SJSA1 (cell line): Measurements from ENCODE around the gene SUMO4. TPM values are rescaled to one million over a fixed set of nuclear protein-coding genes. Genes with fewer than 3 reads are reported as not detected.
A peak's percentile ranks its signal among the peaks of the same experiment; 100 is the strongest.

ENCODE experiments used
- DNase-seq, 2 experiments: peaks; one replicate each; pipeline ENCODE4 v3.0.0-alpha.2; 2015 to 2020; ENCODE audit warnings: low spot score in 2 of 2, low read depth in 1 of 2
- H3K27ac ChIP-seq: fragments of 250-450 bp; sonication (Bioruptor Pico); 2 replicates; pipeline ENCODE4 v1.5.1; 2020; ENCODE audit warnings: mild to moderate bottlenecking, moderate library complexity
- H3K27me3 ChIP-seq: fragments of 250-450 bp; sonication (Bioruptor Pico); replicated peaks from 2 replicates; pipeline ENCODE4 v1.5.1; 2020; ENCODE audit warnings: mild to moderate bottlenecking, moderate library complexity
- H3K36me3 ChIP-seq: fragments of 250-450 bp; sonication (Bioruptor Pico); 2 replicates; pipeline ENCODE4 v1.5.1; 2020; ENCODE audit warnings: mild to moderate bottlenecking
- H3K4me1 ChIP-seq: fragments of 250-450 bp; sonication (Bioruptor Pico); replicated peaks from 2 replicates; pipeline ENCODE4 v1.6.1; 2021; ENCODE audit warnings: mild to moderate bottlenecking
- H3K4me3 ChIP-seq: fragments of 250-450 bp; sonication (Bioruptor Pico); 2 replicates; pipeline ENCODE4 v1.5.1; 2020; ENCODE audit warnings: mild to moderate bottlenecking
- H3K9me3 ChIP-seq: fragments of 250-450 bp; sonication (Bioruptor Pico); replicated peaks from 2 replicates; pipeline ENCODE4 v1.5.1; 2020; ENCODE audit warnings: mild to moderate bottlenecking
- total RNA-seq: library from RNA; depleted of rRNA; stranded (reverse); fragments of >200 nt; shearing (Covaris generic); gene quantifications from 2 replicates; pipeline ENCODE4 v1.2.3, GENCODE V29; 2014

Gene SUMO4
- total RNA-seq, 1 experiment from 2014 or later: 1.8 TPM

- H3K36me3 ChIP-seq: peaks cover 42% of the 10 kb centered on the region
- no peaks in the 10 kb centered on the region for H3K27me3 ChIP-seq
- H3K9me3 ChIP-seq: no peaks in the 10 kb centered on the region
- H3K4me3 ChIP-seq: no peak overlapping the region
- no peak overlapping the region for H3K27ac ChIP-seq
- H3K4me1 ChIP-seq: no peaks in the 10 kb centered on the region
- DNase-seq: no peak
Measured at GRCh38 chr6:149372062-149372461, 28.0 kb upstream of the SUMO4 start.

GRCh38 chr6:149373511-149373910 is 26.6 kb upstream of the SUMO4 start:
- no peaks in the 10 kb centered on the region for H3K9me3 ChIP-seq
- no peak for DNase-seq
- H3K4me3 ChIP-seq: no peak overlapping the region
- no peak overlapping the region for H3K27ac ChIP-seq
- H3K36me3 ChIP-seq: peaks cover 52% of the 10 kb centered on the region
- H3K4me1 ChIP-seq: no peaks in the 10 kb centered on the region
- no peaks in the 10 kb centered on the region for H3K27me3 ChIP-seq

- Histone ChIP-seq H3K4me1 (no peaks in the 10 kb centered on the region), H3K27ac (no peak overlapping the region), H3K27me3 (no peaks in the 10 kb centered on the region), H3K4me3 (no peak overlapping the region), H3K9me3 (no peaks in the 10 kb centered on the region), H3K36me3 (peaks cover 67% of the 10 kb centered on the region)
- no peak for DNase-seq
Measured at GRCh38 chr6:149379977-149380376, 20.1 kb upstream of the SUMO4 start.

- Histone ChIP-seq H3K27me3 (no peaks in the 10 kb centered on the region), H3K36me3 (peaks cover 69% of the 10 kb centered on the region), H3K27ac (no peak overlapping the region), H3K4me3 (no peak overlapping the region), H3K9me3 (no peaks in the 10 kb centered on the region), H3K4me1 (no peaks in the 10 kb centered on the region)
- no peak for DNase-seq
Measured at GRCh38 chr6:149380523-149380922, 19.5 kb upstream of the SUMO4 start.

- no peak for DNase-seq
- no peaks in the 10 kb centered on the region for H3K9me3 ChIP-seq
Measured at GRCh38 chr6:149383371-149383770, 16.7 kb upstream of the SUMO4 start.

GRCh38 chr6:149384464-149384863 is 15.6 kb upstream of the SUMO4 start:
- Histone ChIP-seq H3K4me3 (no peak overlapping the region), H3K36me3 (peaks cover 61% of the 10 kb centered on the region), H3K4me1 (peaks cover 3% of the 10 kb centered on the region; the same call in 1 of the 2 replicates), H3K27ac (no peak overlapping the region), H3K9me3 (no peaks in the 10 kb centered on the region), H3K27me3 (no peaks in the 10 kb centered on the region)
- DNase-seq: no peak

More at GRCh38 chr6:149383371-149383770, 16.7 kb upstream of the SUMO4 start:
- Histone ChIP-seq H3K36me3 (peaks cover 72% of the 10 kb centered on the region), H3K4me1 (no peaks in the 10 kb centered on the region), H3K27ac (no peak overlapping the region), H3K4me3 (no peak overlapping the region), H3K27me3 (no peaks in the 10 kb centered on the region)

- no peaks in the 10 kb centered on the region for H3K9me3 ChIP-seq
- no peak overlapping the region for H3K4me3 ChIP-seq
- no peak for DNase-seq
Measured at GRCh38 chr6:149385998-149386646, 13.9 kb upstream of the SUMO4 start.

GRCh38 chr6:149387779-149388512 is 12.1 kb upstream of the SUMO4 start:
- H3K4me1 ChIP-seq: peaks cover 10% of the 10 kb centered on the region
- no peaks in the 10 kb centered on the region; the same call in 1 of the 2 replicates for H3K9me3 ChIP-seq
- no peak overlapping the region for H3K27ac ChIP-seq
- H3K27me3 ChIP-seq: no peaks in the 10 kb centered on the region
- peaks cover 38% of the 10 kb centered on the region for H3K36me3 ChIP-seq
- no peak overlapping the region for H3K4me3 ChIP-seq
- no peak for DNase-seq

More at GRCh38 chr6:149385998-149386646, 13.9 kb upstream of the SUMO4 start:
- Histone ChIP-seq H3K4me1 (peaks cover 7% of the 10 kb centered on the region), H3K36me3 (peaks cover 47% of the 10 kb centered on the region), H3K27me3 (no peaks in the 10 kb centered on the region), H3K27ac (no peak overlapping the region)

- H3K9me3 ChIP-seq: no peaks in the 10 kb centered on the region; the same call in 1 of the 2 replicates
- peak in 1 of 2 experiments; percentile 28 for DNase-seq
- H3K4me3 ChIP-seq: no peak overlapping the region
- no peaks in the 10 kb centered on the region for H3K27me3 ChIP-seq
- peaks cover 23% of the 10 kb centered on the region for H3K36me3 ChIP-seq
- H3K27ac ChIP-seq: no peak overlapping the region
- peaks cover 10% of the 10 kb centered on the region for H3K4me1 ChIP-seq
Measured at GRCh38 chr6:149389509-149390297, 10.4 kb upstream of the SUMO4 start.

- no peak overlapping the region for H3K27ac ChIP-seq
- H3K36me3 ChIP-seq: peaks cover 22% of the 10 kb centered on the region
- H3K4me3 ChIP-seq: no peak overlapping the region
- DNase-seq: no peak
- H3K4me1 ChIP-seq: peaks cover 10% of the 10 kb centered on the region
- no peaks in the 10 kb centered on the region; the same call in 1 of the 2 replicates for H3K9me3 ChIP-seq
- no peaks in the 10 kb centered on the region for H3K27me3 ChIP-seq
Measured at GRCh38 chr6:149392093-149392492, 8.0 kb upstream of the SUMO4 start.

GRCh38 chr6:149392535-149392934 is 7.5 kb upstream of the SUMO4 start:
- no peaks in the 10 kb centered on the region; the same call in 1 of the 2 replicates for H3K9me3 ChIP-seq
- no peaks in the 10 kb centered on the region for H3K27me3 ChIP-seq
- no peak overlapping the region for H3K4me3 ChIP-seq
- peaks cover 10% of the 10 kb centered on the region for H3K4me1 ChIP-seq
- DNase-seq: no peak
- H3K36me3 ChIP-seq: peaks cover 23% of the 10 kb centered on the region
- H3K27ac ChIP-seq: no peak overlapping the region

GRCh38 chr6:149393002-149393679 is 6.9 kb upstream of the SUMO4 start:
- no peak for DNase-seq
- Histone ChIP-seq H3K4me1 (peaks cover 10% of the 10 kb centered on the region), H3K4me3 (no peak overlapping the region), H3K36me3 (peaks cover 28% of the 10 kb centered on the region), H3K27ac (no peak overlapping the region), H3K9me3 (no peaks in the 10 kb centered on the region; the same call in 1 of the 2 replicates), H3K27me3 (no peaks in the 10 kb centered on the region)

- DNase-seq: no peak
- Histone ChIP-seq H3K4me1 (0 out of 2 replicates have a peak, but pooled peaks cover 3% of the 10 kb centered on the region), H3K27ac (no peak overlapping the region), H3K4me3 (no peak overlapping the region), H3K9me3 (no peaks in the 10 kb centered on the region; the same call in 1 of the 2 replicates), H3K36me3 (peaks cover 46% of the 10 kb centered on the region), H3K27me3 (no peaks in the 10 kb centered on the region)
Measured at GRCh38 chr6:149395185-149395584, 4.9 kb upstream of the SUMO4 start.
